T-cell (primary cell): ENCODE measurements around the gene DGCR2. TPM values are rescaled to one million over a fixed set of nuclear protein-coding genes. Genes with fewer than 3 reads are reported as not detected.
A peak's percentile ranks its signal among the peaks of the same experiment; 100 is the strongest.

Experiments
- ATAC-seq, 4 experiments: fragments of 200-7000 bp in 3 of 4; fragments of 150-1000 bp in 1 of 4; cut with Tn5 transposase; replicated peaks in 1 of 4; 1 replicate in 3 of 4; 2 replicates in 1 of 4; pipeline ENCODE4 v1.10.0; 2021; ENCODE audit warnings: moderate library complexity in 3 of 4, mild to moderate bottlenecking in 2 of 4, moderate number of reproducible peaks in 1 of 4
- CTCF ChIA-PET, 2 donors: fragments of 300-600 bp; sonication (Branson Sonifier 250); formaldehyde crosslinking; loops; one replicate each; lab custom pipeline; 2022; ENCODE audit warnings: antibody characterized with exemption in 2 of 2; lab: Charles Lee
- POLR2A ChIA-PET, 2 donors: fragments of 300-600 bp; sonication (Branson Sonifier 250); formaldehyde crosslinking; loops; one replicate each; lab custom pipeline; 2022; ENCODE audit warnings: antibody characterized with exemption in 2 of 2; lab: Charles Lee
- DNase-seq, 35 experiments: peaks; one replicate each; pipeline versions ENCODE4 v3.0.0 to v3.0.0-alpha.2; 2013 to 2023
- H3K27ac ChIP-seq: one replicate; pipeline ENCODE4 v1.5.1; 2013; ENCODE audit warnings: low read length
- H3K27me3 ChIP-seq, 2 experiments: replicated peaks in 1 of 2; 1 replicate in 1 of 2; 2 replicates in 1 of 2; pipeline versions ENCODE4 v1.6.1 to v1.7.0; 2013; ENCODE audit warnings: low read length in 1 of 2, mixed read lengths in 1 of 2; ENCODE audit not compliant: control insufficient read depth in 2 of 2, insufficient read depth in 2 of 2; ENCODE audit errors: extremely low read depth in 1 of 2
- H3K36me3 ChIP-seq, 2 donors: 1 replicate in 1 of 2; 2 replicates in 1 of 2; pipeline versions ENCODE4 v1.6.1 to v1.7.0; 2013; ENCODE audit warnings: low read length in 1 of 2; ENCODE audit not compliant: control insufficient read depth in 2 of 2, insufficient read depth in 1 of 2; ENCODE audit errors: extremely low read depth in 1 of 2
- H3K4me1 ChIP-seq, 2 experiments: 1 replicate in 1 of 2; 2 replicates in 1 of 2; pipeline versions ENCODE4 v1.6.1 to v1.7.0; 2013; ENCODE audit warnings: low read length in 2 of 2, mixed read lengths in 1 of 2; ENCODE audit not compliant: insufficient read depth in 2 of 2, control insufficient read depth in 1 of 2; ENCODE audit errors: extremely low read depth in 1 of 2
- H3K4me3 ChIP-seq, 2 donors: 1 replicate in 1 of 2; 2 replicates in 1 of 2; pipeline versions ENCODE4 v1.5.1 to v1.7.0; 2013; ENCODE audit warnings: mild to moderate bottlenecking in 2 of 2, low read length in 1 of 2, moderate library complexity in 1 of 2; ENCODE audit not compliant: control insufficient read depth in 1 of 2; ENCODE audit errors: extremely low read depth in 1 of 2
- H3K9me3 ChIP-seq: 2 replicates; pipeline ENCODE4 v1.7.0; 2013
- H3K27ac Mint-ChIP-seq, 2 donors: one replicate each; pipeline ENCODE4 v1.8.0; 2020 to 2021; ENCODE audit warnings: mild to moderate bottlenecking in 2 of 2, mixed read lengths in 2 of 2
- H3K27me3 Mint-ChIP-seq, 2 donors: one replicate each; pipeline ENCODE4 v1.8.0; 2021 to 2022; ENCODE audit warnings: mixed read lengths in 2 of 2
- H3K36me3 Mint-ChIP-seq: one replicate; pipeline ENCODE4 v1.8.0; 2021; ENCODE audit warnings: mixed read lengths
- H3K4me1 Mint-ChIP-seq, 3 donors: one replicate each; pipeline ENCODE4 v1.8.0; 2020 to 2022; ENCODE audit warnings: mixed read lengths in 3 of 3, mild to moderate bottlenecking in 1 of 3
- H3K4me3 Mint-ChIP-seq, 3 donors: one replicate each; pipeline ENCODE4 v1.8.0; 2020 to 2022; ENCODE audit warnings: mild to moderate bottlenecking in 3 of 3, mixed read lengths in 3 of 3, moderate library complexity in 3 of 3
- H3K9me3 Mint-ChIP-seq, 3 donors: one replicate each; pipeline ENCODE4 v1.8.0; 2020 to 2022; ENCODE audit warnings: mixed read lengths in 3 of 3
- WGBS: methylation state at CpG from one replicate; pipeline ENCODE4 v1.1.5; 2013; ENCODE audit warnings: missing lambda C conversion rate; ENCODE audit not compliant: insufficient coverage; 5-methylcytosine and 5-hydroxymethylcytosine counted together
- total RNA-seq, 35 experiments: library from RNA in 6 of 35; stranded (reverse) in 6 of 35; fragments of 120-200 nt in 1 of 35; gene quantifications; one replicate each; pipeline versions ENCODE4 v1.2.1 to v1.2.4 and lab custom pipeline; 2013 to 2026

DGCR2 gene
- total RNA-seq, 5 donors from 2014 or later (not counting 1 experiment from before 2014, with no cell fraction given): 50.9 to 79.2 (median 71.5) TPM

GRCh38 chr22:19124377-19124776, 2.2 kb upstream of the DGCR2 start:
- Histone ChIP-seq H3K27me3 (peaks cover 0 to 12% of the 10 kb centered on the region in 2 experiments), H3K27ac (no peak overlapping the region), H3K36me3 (peaks cover 0 to 7% of the 10 kb centered on the region in 2 donors), H3K9me3 (no peaks in the 10 kb centered on the region), H3K4me1 (peaks cover 12 to 30% of the 10 kb centered on the region in 2 experiments), H3K4me3 (no peak overlapping the region)
- ChIA-PET POLR2A (interaction anchor here in 1 of 2 donors (0.7 kb wide), 1 partner anchor 13 kb away, joined by 3 read pairs; no protein-coding TSS in a partner anchor), CTCF (no interaction called here)
- Mint-ChIP-seq H3K9me3 (no peaks in the 10 kb centered on the region), H3K27me3 (no peaks in the 10 kb centered on the region), H3K27ac (peak overlapping the region in 1 of 2 donors; percentile 22), H3K4me3 (no peak overlapping the region), H3K36me3 (no peaks in the 10 kb centered on the region), H3K4me1 (peaks cover 27 to 33% (median 29%) of the 10 kb centered on the region in 3 donors)
- no peak for ATAC-seq
- 100% methylated on average over 1 of the region's 4 CpGs for WGBS
- DNase-seq: no peak

- DNase-seq: no peak
- no peak overlapping the region for H3K27ac ChIP-seq
- peaks cover 12 to 35% of the 10 kb centered on the region in 2 experiments for H3K4me1 ChIP-seq
- no peak overlapping the region for H3K4me3 ChIP-seq
- POLR2A ChIA-PET: no interaction called here
- Mint-ChIP-seq H3K9me3 (no peaks in the 10 kb centered on the region), H3K27me3 (no peaks in the 10 kb centered on the region), H3K4me1 (peaks cover 31 to 37% (median 33%) of the 10 kb centered on the region in 3 donors), H3K4me3 (no peak overlapping the region), H3K27ac (peak overlapping the region in 1 of 2 donors; percentile 22), H3K36me3 (no peaks in the 10 kb centered on the region)
- peaks cover 0 to 12% of the 10 kb centered on the region in 2 experiments for H3K27me3 ChIP-seq
- 83% methylated on average over 2 of the region's 4 CpGs for WGBS
- no peaks in the 10 kb centered on the region for H3K9me3 ChIP-seq
- CTCF ChIA-PET: no interaction called here
- ATAC-seq: no peak
- H3K36me3 ChIP-seq: peaks cover 0 to 10% of the 10 kb centered on the region in 2 donors
Observed at GRCh38 chr22:19123936-19124335, 1.7 kb upstream of the DGCR2 start.

GRCh38 chr22:19122752-19123492, 710 bp upstream of the DGCR2 start:
- 23% methylated on average over 25 of the region's 27 CpGs for WGBS

GRCh38 chr22:19121631-19122142, 525 bp downstream of the DGCR2 start:
- Histone ChIP-seq H3K36me3 (peaks cover 6 to 22% of the 10 kb centered on the region in 2 donors), H3K27me3 (peaks cover 0 to 12% of the 10 kb centered on the region in 2 experiments), H3K9me3 (no peaks in the 10 kb centered on the region), H3K27ac (peak overlapping the region; percentile 60), H3K4me3 (peak overlapping the region; percentile 72 to 90), H3K4me1 (peaks cover 21 to 55% of the 10 kb centered on the region in 2 experiments)
- no peaks in the 10 kb centered on the region for H3K27me3 Mint-ChIP-seq
- DNase-seq (peak in 10 of 35 experiments; percentile 9 to 48 (median 22)), ATAC-seq (peak in 3 of 4 experiments; percentile 4 to 38 (median 29))
- under 1% methylated on average over 46 of the region's 47 CpGs for WGBS
- H3K4me3 Mint-ChIP-seq: peak overlapping the region; percentile 86 to 91 (median 91)
- H3K36me3 Mint-ChIP-seq: no peaks in the 10 kb centered on the region
- H3K4me1 Mint-ChIP-seq: peaks cover 54 to 60% (median 55%) of the 10 kb centered on the region in 3 donors
- no peaks in the 10 kb centered on the region for H3K9me3 Mint-ChIP-seq
- peak overlapping the region; percentile 81 to 83 for H3K27ac Mint-ChIP-seq
- ChIA-PET POLR2A (interaction anchor here in 1 of 2 donors (0.7 kb wide), 2 partner anchors 11 kb away, joined by 3 read pairs; no protein-coding TSS in a partner anchor), CTCF (no interaction called here)

More at GRCh38 chr22:19122752-19123492, 710 bp upstream of the DGCR2 start:
- Mint-ChIP-seq H3K27ac (peak overlapping the region in 1 of 2 donors; percentile 82), H3K27me3 (no peaks in the 10 kb centered on the region), H3K36me3 (no peaks in the 10 kb centered on the region), H3K4me1 (peaks cover 42 to 47% (median 43%) of the 10 kb centered on the region in 3 donors), H3K9me3 (no peaks in the 10 kb centered on the region), H3K4me3 (peak overlapping the region; percentile 79 to 86 (median 84))
- Histone ChIP-seq H3K27ac (no peak overlapping the region), H3K9me3 (no peaks in the 10 kb centered on the region), H3K4me1 (peaks cover 12 to 45% of the 10 kb centered on the region in 2 experiments), H3K36me3 (peaks cover 0 to 17% of the 10 kb centered on the region in 2 donors), H3K27me3 (peaks cover 0 to 12% of the 10 kb centered on the region in 2 experiments), H3K4me3 (peak overlapping the region; percentile 29 to 50)
- ATAC-seq (no peak), DNase-seq (no peak)
- CTCF ChIA-PET: interaction anchor here in 1 of 2 donors (0.6 to 0.7 kb wide), 3 partner anchors 10 to 141 kb away, joined by 3 to 4 read pairs (median 3); no protein-coding TSS in a partner anchor
- POLR2A ChIA-PET: interaction anchor here (0.6 to 0.7 kb wide), 3 partner anchors 12 to 1492 kb away, joined by 3 read pairs; no protein-coding TSS in a partner anchor

- H3K27ac ChIP-seq: no peak overlapping the region
- ChIA-PET CTCF (no interaction called here), POLR2A (interaction anchor here in 1 of 2 donors (0.7 kb wide), 1 partner anchor 10 kb away, joined by 3 read pairs; no protein-coding TSS in a partner anchor)
- no peak for ATAC-seq
- WGBS: 20% methylated on average over 14 of the region's 23 CpGs
- H3K4me1 Mint-ChIP-seq: peaks cover 60 to 66% (median 61%) of the 10 kb centered on the region in 3 donors
- peak overlapping the region; percentile 72 to 90 for H3K4me3 ChIP-seq
- H3K27ac Mint-ChIP-seq: peak overlapping the region; percentile 81 to 83
- H3K27me3 Mint-ChIP-seq: no peaks in the 10 kb centered on the region
- peaks cover 0 to 12% of the 10 kb centered on the region in 2 experiments for H3K27me3 ChIP-seq
- no peaks in the 10 kb centered on the region for H3K9me3 ChIP-seq
- no peaks in the 10 kb centered on the region for H3K36me3 Mint-ChIP-seq
- H3K4me1 ChIP-seq: peaks cover 23 to 62% of the 10 kb centered on the region in 2 experiments
- H3K9me3 Mint-ChIP-seq: no peaks in the 10 kb centered on the region
- peaks cover 9 to 22% of the 10 kb centered on the region in 2 donors for H3K36me3 ChIP-seq
- peak overlapping the region; percentile 86 to 91 (median 91) for H3K4me3 Mint-ChIP-seq
- peak in 5 of 35 experiments; percentile 16 to 34 (median 22) for DNase-seq
Observed at GRCh38 chr22:19120829-19121630, 1.2 kb downstream of the DGCR2 start.
